Measurements from ENCODE around the gene PARP11. TPM values are rescaled to one million over a fixed set of nuclear protein-coding genes. Genes with fewer than 3 reads are reported as not detected.

Gene PARP11
- total RNA-seq, 1 donor from 2014 or later: 27.2 TPM

DNA sequence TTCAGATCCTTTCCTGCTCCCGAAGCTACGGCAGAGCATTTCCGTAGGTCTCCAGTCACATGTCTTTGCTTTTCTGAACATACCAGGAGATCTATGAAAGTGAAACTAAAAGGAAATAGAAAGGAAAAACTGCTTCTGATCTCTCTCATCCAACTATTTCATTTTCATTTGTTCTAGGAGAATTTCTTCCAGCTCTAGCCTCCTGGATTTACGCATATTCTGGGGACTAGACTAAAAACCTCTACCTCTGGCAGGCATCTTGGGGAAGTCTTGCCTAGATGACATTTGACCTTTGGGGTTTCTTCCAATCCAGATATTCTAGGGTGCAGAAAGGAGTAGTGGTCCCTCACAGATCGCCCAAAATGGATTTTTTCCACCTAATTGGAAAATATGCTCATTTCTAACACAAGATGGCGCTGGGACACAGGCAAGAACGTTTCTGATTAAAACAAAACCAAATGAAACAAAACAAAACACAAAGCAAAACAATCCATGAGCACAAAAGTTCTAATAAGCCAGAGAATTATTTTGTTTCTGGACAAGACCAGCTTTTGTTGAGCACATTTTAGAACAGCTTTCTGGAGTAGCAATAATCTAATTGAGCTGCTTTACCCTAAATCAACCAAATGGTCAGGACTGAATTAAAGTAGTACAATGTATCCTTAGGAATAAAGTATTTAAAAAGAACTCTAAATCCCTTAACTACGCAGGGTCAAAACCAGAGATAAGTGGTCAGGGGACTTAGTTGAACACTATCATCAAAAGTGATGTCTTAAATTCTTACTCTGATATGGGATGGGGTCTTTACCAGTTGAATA lies 12.3 kb upstream of the PARP11 start:
- H3K4me1 Mint-ChIP-seq: peaks cover 4% of the 10 kb centered on the region
- H3K9me3 Mint-ChIP-seq: no peaks in the 10 kb centered on the region
- H3K4me3 Mint-ChIP-seq: no peak overlapping the region
- intact Hi-C loops (cut with micrococcal nuclease): loop anchor here (1.0 to 5.0 kb wide), 6 partner anchors 109 to 642 kb away; no protein-coding TSS in a partner anchor
- ChIA-PET POLR2A (interaction anchor here (0.8 to 2.0 kb wide), 2 partner anchors 383 to 391 kb away, joined by 4 to 12 read pairs; no protein-coding TSS in a partner anchor), CTCF (interaction anchor here (0.6 to 9.0 kb wide), 24 partner anchors 9 to 873 kb away, joined by 3 to 201 read pairs (median 6); no protein-coding TSS in a partner anchor)
- TF ChIP-seq, protein P1, sequence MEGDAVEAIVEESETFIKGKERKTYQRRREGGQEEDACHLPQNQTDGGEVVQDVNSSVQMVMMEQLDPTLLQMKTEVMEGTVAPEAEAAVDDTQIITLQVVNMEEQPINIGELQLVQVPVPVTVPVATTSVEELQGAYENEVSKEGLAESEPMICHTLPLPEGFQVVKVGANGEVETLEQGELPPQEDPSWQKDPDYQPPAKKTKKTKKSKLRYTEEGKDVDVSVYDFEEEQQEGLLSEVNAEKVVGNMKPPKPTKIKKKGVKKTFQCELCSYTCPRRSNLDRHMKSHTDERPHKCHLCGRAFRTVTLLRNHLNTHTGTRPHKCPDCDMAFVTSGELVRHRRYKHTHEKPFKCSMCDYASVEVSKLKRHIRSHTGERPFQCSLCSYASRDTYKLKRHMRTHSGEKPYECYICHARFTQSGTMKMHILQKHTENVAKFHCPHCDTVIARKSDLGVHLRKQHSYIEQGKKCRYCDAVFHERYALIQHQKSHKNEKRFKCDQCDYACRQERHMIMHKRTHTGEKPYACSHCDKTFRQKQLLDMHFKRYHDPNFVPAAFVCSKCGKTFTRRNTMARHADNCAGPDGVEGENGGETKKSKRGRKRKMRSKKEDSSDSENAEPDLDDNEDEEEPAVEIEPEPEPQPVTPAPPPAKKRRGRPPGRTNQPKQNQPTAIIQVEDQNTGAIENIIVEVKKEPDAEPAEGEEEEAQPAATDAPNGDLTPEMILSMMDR (IDR thresholded peaks at IDR 0.05): peak; percentile 26
- ATAC-seq (ENCODE audit: low read depth) (peak; percentile 42), DNase-seq (no peak)
- no peaks in the 10 kb centered on the region for H3K36me3 Mint-ChIP-seq (ENCODE audit: low read depth)
- no peak overlapping the region for H3K27ac Mint-ChIP-seq
- H3K27me3 Mint-ChIP-seq: peaks cover 10% of the 10 kb centered on the region

DNA sequence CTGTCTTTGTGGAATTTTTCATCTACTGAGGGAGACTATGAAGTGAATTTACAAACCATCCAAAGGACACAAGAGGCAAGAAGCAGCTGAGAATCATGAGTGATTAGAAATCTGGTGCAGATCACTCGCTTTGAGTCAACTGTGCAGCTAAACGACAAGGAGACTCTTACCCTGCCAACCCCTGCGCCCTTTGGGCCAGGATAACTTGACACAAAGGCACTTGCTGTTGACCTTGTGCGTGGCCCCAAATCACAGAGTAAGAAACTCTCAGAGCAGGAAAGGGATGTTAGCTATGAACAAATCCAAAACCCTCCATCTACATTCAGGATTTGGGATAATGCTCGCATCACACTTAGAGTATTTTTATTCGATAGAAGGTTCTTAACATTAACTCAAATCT lies 11.5 kb upstream of the PARP11 start:
- H3K36me3 Mint-ChIP-seq (ENCODE audit: low read depth): no peaks in the 10 kb centered on the region
- TF ChIP-seq, protein P1 (IDR thresholded peaks at IDR 0.05): no peak
- H3K4me3 Mint-ChIP-seq: no peak overlapping the region
- H3K4me1 Mint-ChIP-seq: peaks cover 4% of the 10 kb centered on the region
- POLR2A ChIA-PET: interaction anchor here (0.8 to 2.0 kb wide), 2 partner anchors 384 to 392 kb away, joined by 4 to 12 read pairs; no protein-coding TSS in a partner anchor
- DNase-seq (no peak), ATAC-seq (ENCODE audit: low read depth) (no peak)
- no peaks in the 10 kb centered on the region for H3K9me3 Mint-ChIP-seq
- peaks cover 14% of the 10 kb centered on the region for H3K27me3 Mint-ChIP-seq
- CTCF ChIA-PET: interaction anchor here (0.9 to 9.0 kb wide), 17 partner anchors 9 to 874 kb away, joined by 3 to 201 read pairs (median 6); no protein-coding TSS in a partner anchor
- intact Hi-C loops (cut with micrococcal nuclease): loop anchor here (1.0 to 5.0 kb wide), 6 partner anchors 110 to 643 kb away; no protein-coding TSS in a partner anchor
- no peak overlapping the region for H3K27ac Mint-ChIP-seq

DNA sequence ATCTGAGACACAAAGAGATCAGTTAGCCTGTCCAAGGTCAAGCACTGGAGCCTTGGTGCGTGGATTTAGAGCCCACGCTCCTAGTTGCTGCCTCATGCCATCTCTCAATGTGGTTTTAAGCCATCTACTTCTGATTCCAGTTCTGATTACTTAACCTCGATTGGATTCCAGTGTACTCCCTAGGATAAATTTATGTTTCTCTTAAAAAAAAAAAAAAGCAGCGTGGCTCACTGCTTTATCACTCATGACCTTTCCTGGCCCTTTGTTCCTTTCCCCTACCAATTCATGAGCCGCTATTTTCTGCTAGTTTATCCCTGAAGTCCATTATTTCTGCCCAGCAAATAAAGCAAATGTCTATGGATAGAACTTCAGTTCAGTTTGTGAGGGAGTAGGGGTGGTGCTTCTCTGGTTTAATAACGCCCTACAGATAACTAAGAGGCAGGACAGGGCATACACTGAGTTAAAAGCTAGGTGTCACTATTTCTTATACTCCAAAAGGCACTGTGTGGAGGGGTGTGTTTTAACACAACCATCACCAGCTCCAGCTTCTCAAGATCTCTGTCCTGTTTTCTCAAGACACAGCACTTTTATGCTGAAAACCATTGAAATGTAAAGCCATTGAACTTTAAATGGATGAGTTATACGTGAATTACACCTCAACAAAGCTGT lies 9.8 kb upstream of the PARP11 start:
- Mint-ChIP-seq H3K4me1 (peaks cover 4% of the 10 kb centered on the region), H3K4me3 (no peak overlapping the region), H3K27ac (no peak overlapping the region), H3K27me3 (peaks cover 19% of the 10 kb centered on the region), H3K36me3 (ENCODE audit: low read depth) (no peaks in the 10 kb centered on the region), H3K9me3 (no peaks in the 10 kb centered on the region)
- ChIA-PET CTCF (interaction anchor here (0.6 to 9.0 kb wide), 7 partner anchors 8 to 642 kb away, joined by 3 to 201 read pairs (median 3); partner anchors contain the start of gene PARP11), POLR2A (interaction anchor here (1.2 kb wide), 1 partner anchor 9 kb away, joined by 7 read pairs; the partner anchor contains the start of gene PARP11)
- TF ChIP-seq, protein P1 (IDR thresholded peaks at IDR 0.05): no peak
- no peak for DNase-seq
- intact Hi-C loops (cut with micrococcal nuclease): no loop called here
- ATAC-seq (ENCODE audit: low read depth): peak; percentile 65

DNA sequence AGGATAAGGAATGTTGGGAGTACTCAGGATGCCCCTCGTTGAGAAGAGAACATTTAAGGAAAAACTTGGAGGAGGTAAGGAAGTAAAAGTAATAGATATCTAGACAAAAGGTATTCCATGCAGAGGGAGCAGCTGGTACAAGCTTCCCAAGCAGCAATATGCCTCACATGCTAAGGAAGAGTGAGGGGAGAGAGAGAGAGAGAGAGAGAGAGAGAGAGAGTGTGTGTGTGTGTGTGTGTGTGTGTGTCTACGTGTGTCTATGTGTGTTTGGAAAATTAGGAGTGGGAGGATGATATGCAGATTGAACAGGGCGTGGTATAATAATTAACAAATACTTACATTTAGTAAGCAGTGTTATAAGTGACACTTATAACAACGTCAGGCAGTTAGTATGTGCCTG lies 9.2 kb upstream of the PARP11 start:
- peaks cover 22% of the 10 kb centered on the region for H3K27me3 Mint-ChIP-seq
- ATAC-seq (ENCODE audit: low read depth) (no peak), DNase-seq (no peak)
- TF ChIP-seq, protein P1 (IDR thresholded peaks at IDR 0.05): no peak
- ChIA-PET POLR2A (interaction anchor here (1.0 to 1.2 kb wide), 2 partner anchors 9 kb away, joined by 4 to 7 read pairs; partner anchors contain the start of gene PARP11), CTCF (interaction anchor here (0.6 to 9.0 kb wide), 2 partner anchors 394 to 643 kb away, joined by 3 to 201 read pairs; no protein-coding TSS in a partner anchor)
- H3K4me3 Mint-ChIP-seq: no peak overlapping the region
- no peaks in the 10 kb centered on the region for H3K9me3 Mint-ChIP-seq
- no peak overlapping the region for H3K27ac Mint-ChIP-seq
- intact Hi-C loops (cut with micrococcal nuclease): no loop called here
- no peaks in the 10 kb centered on the region for H3K36me3 Mint-ChIP-seq (ENCODE audit: low read depth)
- H3K4me1 Mint-ChIP-seq: peaks cover 4% of the 10 kb centered on the region
